Upper lobe of left lung (tissue), 6 donors: Measurements from ENCODE around the gene ASMTL. TPM values are rescaled to one million over a fixed set of nuclear protein-coding genes. Genes with fewer than 3 reads are reported as not detected.
A peak's percentile ranks its signal among the peaks of the same experiment; 100 is the strongest.
"Not testable (repeated sequence)": the region's sequence is repeated elsewhere in the genome, so short reads cannot be mapped to it uniquely, and the experiment has no call there.

ENCODE experiments used
- ATAC-seq, 2 donors: fragments of 200-7000 bp; cut with Tn5 transposase; one replicate each; pipeline ENCODE4 v1.9.1; 2022; ENCODE audit warnings: mild to moderate bottlenecking in 2 of 2, moderate library complexity in 2 of 2; ENCODE audit not compliant: low FRiP score in 2 of 2
- DNase-seq, 2 donors: peaks; one replicate each; pipeline ENCODE4 v3.0.0-alpha.2; 2019 to 2020
- H3K27ac ChIP-seq, 4 donors: fragments of 200-600 bp; sonication (generic); one replicate each; pipeline ENCODE4 v1.5.1; 2016 to 2019
- H3K27me3 ChIP-seq, 4 donors: fragments of 200-600 bp; sonication (generic); one replicate each; pipeline ENCODE4 v1.5.1; 2017 to 2019
- H3K36me3 ChIP-seq, 4 donors: fragments of 200-600 bp; sonication (generic); one replicate each; pipeline ENCODE4 v1.5.1; 2016 to 2019
- H3K4me1 ChIP-seq, 4 donors: fragments of 200-600 bp; sonication (generic); one replicate each; pipeline ENCODE4 v1.5.1; 2018 to 2019
- H3K4me3 ChIP-seq, 4 donors: fragments of 200-600 bp; sonication (generic); one replicate each; pipeline ENCODE4 v1.5.1; 2017 to 2019; ENCODE audit warnings: mild to moderate bottlenecking in 2 of 4, moderate library complexity in 1 of 4
- H3K9me3 ChIP-seq, 4 donors: fragments of 200-600 bp; sonication (generic); one replicate each; pipeline ENCODE4 v1.5.1; 2018 to 2019
- EP300 ChIP-seq, 4 donors: sonication (generic); formaldehyde crosslinking; IDR thresholded peaks; one replicate each; pipeline ENCODE4 v1.5.1; 2017; ENCODE audit warnings: antibody characterized with exemption in 4 of 4, control low read depth in 2 of 4
- POLR2A ChIP-seq, 4 donors: fragments of 450-650 bp; IDR thresholded peaks; one replicate each; pipeline ENCODE4 v1.5.1; 2016 to 2017; ENCODE audit warnings: antibody characterized with exemption in 4 of 4, mild to moderate bottlenecking in 2 of 4
- POLR2AphosphoS5 ChIP-seq, 2 donors: sonication (generic); formaldehyde crosslinking; IDR thresholded peaks; one replicate each; pipeline ENCODE4 v1.5.1; 2017; ENCODE audit warnings: antibody characterized with exemption in 2 of 2
- WGBS, 2 donors: methylation state at CpG; one replicate each; pipeline ENCODE4 v1.1.5; 2017 to 2018; 5-methylcytosine and 5-hydroxymethylcytosine counted together
- total RNA-seq, 6 donors: library from RNA; depleted of rRNA in 4 of 6; stranded (reverse); fragments of >200 nt in 4 of 6; gene quantifications; one replicate each; pipeline versions ENCODE4 v1.1.0 to v1.2.1, GENCODE V29; 2016 to 2021
- TF ChIP-seq, protein P1 (sequence below), 6 experiments: fragments of 450-650 bp in 4 of 6; fragments of 200-600 bp in 2 of 6; sonication (generic) in 2 of 6; IDR thresholded peaks; one replicate each; pipeline ENCODE4 v1.5.1; 2016 to 2019; ENCODE audit warnings: antibody characterized with exemption in 6 of 6
- donor health status: DM: no; HTN: no; CAD: no; lungs with moderate emphysema.
- donor health status: DM: no; HTN: yes; CAD: no; lungs with severe emphysema.

ASMTL gene
- total RNA-seq, 6 donors from 2014 or later, result 11.0 to 28.3 (median 23.2) TPM

- Histone ChIP-seq H3K9me3 (no peaks in the 10 kb centered on the region), H3K27me3 (no peaks in the 10 kb centered on the region), H3K4me1 (peaks cover 6 to 29% (median 17%) of the 10 kb centered on the region in 4 donors), H3K27ac (no peak overlapping the region), H3K4me3 (no peak overlapping the region), H3K36me3 (no peaks in the 10 kb centered on the region)
- peak in 1 of 2 donors; percentile 15 for DNase-seq
- ATAC-seq, result no peak
- 80 to 87% methylated on average over 5 to 9 of the region's 9 CpGs for WGBS, 2 donors
- no peak for TF ChIP-seq POLR2AphosphoS5 (IDR thresholded peaks at IDR 0.05)
- no peak for TF ChIP-seq POLR2A (IDR thresholded peaks at IDR 0.05)
- TF ChIP-seq, protein P1, sequence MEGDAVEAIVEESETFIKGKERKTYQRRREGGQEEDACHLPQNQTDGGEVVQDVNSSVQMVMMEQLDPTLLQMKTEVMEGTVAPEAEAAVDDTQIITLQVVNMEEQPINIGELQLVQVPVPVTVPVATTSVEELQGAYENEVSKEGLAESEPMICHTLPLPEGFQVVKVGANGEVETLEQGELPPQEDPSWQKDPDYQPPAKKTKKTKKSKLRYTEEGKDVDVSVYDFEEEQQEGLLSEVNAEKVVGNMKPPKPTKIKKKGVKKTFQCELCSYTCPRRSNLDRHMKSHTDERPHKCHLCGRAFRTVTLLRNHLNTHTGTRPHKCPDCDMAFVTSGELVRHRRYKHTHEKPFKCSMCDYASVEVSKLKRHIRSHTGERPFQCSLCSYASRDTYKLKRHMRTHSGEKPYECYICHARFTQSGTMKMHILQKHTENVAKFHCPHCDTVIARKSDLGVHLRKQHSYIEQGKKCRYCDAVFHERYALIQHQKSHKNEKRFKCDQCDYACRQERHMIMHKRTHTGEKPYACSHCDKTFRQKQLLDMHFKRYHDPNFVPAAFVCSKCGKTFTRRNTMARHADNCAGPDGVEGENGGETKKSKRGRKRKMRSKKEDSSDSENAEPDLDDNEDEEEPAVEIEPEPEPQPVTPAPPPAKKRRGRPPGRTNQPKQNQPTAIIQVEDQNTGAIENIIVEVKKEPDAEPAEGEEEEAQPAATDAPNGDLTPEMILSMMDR (IDR thresholded peaks at IDR 0.05), result no peak
- TF ChIP-seq EP300 (IDR thresholded peaks at IDR 0.05), result no peak
These were observed 2.1 kb downstream of the ASMTL start for GRCh38 chrX:1450361-1451161.

DNA sequence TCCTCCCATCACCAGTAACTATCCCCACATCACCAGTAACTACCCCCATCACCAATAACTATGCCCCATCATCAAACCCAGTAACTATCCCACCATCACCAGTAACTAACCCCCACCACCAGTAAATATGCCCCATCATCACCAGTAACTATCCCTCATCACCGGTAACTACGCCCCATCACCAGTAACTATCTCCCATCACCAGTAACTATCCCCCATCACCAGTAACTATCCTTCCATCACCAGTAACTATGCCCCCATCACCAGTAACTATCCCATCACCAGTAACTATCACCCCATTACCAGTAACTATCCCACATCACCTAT, 2.9 kb downstream of the ASMTL start:
- no peak for ATAC-seq
- no peaks in the 10 kb centered on the region for H3K36me3 ChIP-seq
- TF ChIP-seq EP300 (IDR thresholded peaks at IDR 0.05), result no peak
- TF ChIP-seq, protein P1 (IDR thresholded peaks at IDR 0.05), result no peak
- TF ChIP-seq POLR2A (IDR thresholded peaks at IDR 0.05), result no peak
- no peak for TF ChIP-seq POLR2AphosphoS5 (IDR thresholded peaks at IDR 0.05)
- peaks cover 6 to 29% (median 17%) of the 10 kb centered on the region in 4 donors for H3K4me1 ChIP-seq
- DNase-seq, result no peak
- 96 to 98% methylated on average over 2 of the region's 2 CpGs for WGBS, 2 donors
- no peaks in the 10 kb centered on the region for H3K27me3 ChIP-seq
- no peaks in the 10 kb centered on the region for H3K9me3 ChIP-seq
- no peak overlapping the region for H3K27ac ChIP-seq
- no peak overlapping the region for H3K4me3 ChIP-seq

DNA sequence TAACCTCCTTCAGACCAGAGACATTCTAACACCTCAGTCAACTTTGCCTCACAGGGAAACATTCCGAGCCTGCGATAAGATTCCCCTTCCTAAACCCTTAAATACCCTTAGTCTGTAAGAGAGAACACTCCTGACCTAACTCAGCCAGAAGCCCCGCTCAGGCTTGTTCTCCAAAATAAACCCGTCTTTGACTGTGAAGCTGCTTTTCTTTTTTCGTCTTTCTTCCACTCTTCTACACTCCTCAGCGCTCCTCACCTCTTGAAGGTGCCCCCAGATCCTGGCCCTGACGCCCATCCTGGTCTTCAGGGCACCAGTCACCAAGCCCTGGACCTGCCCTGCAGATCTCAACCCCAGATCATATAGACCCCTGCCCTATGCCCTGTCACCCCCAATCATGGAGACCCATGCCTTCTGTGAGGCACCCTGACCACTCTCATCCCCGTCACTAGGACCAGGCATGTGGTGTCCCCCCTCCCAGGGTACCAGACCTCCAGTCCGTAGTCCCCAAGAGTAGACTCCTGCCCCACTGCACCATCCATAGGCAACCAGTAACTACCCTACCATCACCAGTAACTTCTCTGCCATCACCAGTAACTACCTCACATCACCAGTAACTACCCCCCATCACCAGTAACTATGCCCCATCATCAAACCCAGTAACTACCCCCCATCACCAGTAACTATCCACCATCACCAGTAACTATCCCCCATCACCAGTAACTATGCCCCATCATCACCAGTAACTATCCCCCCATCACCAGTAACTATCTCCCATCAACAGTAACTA, 3.5 kb downstream of the ASMTL start:
- H3K9me3 ChIP-seq, result no peaks in the 10 kb centered on the region
- ATAC-seq, result no peak
- 86 to 96% methylated on average over 9 of the region's 9 CpGs for WGBS, 2 donors
- peak in 1 of 2 donors; percentile 14 for DNase-seq
- TF ChIP-seq EP300 (IDR thresholded peaks at IDR 0.05), result no peak
- TF ChIP-seq, protein P1 (IDR thresholded peaks at IDR 0.05), result no peak
- no peaks in the 10 kb centered on the region for H3K36me3 ChIP-seq
- H3K27me3 ChIP-seq, result no peaks in the 10 kb centered on the region
- H3K27ac ChIP-seq, result no peak overlapping the region
- no peak overlapping the region for H3K4me3 ChIP-seq
- peaks cover 6 to 27% (median 16%) of the 10 kb centered on the region in 4 donors for H3K4me1 ChIP-seq

DNA sequence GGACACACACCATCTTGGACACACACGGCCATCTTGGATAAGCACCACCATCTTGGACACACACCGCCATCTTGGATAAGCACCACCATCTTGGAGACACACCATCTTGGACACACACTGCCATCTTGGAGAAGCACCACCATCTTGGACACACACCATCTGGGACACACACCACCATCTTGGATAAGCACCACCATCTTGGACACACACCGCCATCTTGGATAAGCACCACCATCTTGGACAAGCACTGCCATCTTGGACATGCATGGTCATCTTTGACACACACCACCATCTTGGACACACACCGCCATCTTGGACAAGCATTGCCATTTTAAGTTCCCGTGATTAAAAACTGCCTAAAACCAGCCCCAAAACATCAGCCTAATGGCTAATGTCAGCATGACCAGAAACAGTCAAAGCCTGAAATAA, 4.1 kb downstream of the ASMTL start:
- not testable (repeated sequence) for H3K36me3 ChIP-seq, H3K4me3 ChIP-seq, ATAC-seq, DNase-seq, H3K27ac ChIP-seq, H3K9me3 ChIP-seq, H3K27me3 ChIP-seq
- peaks cover 6 to 22% (median 14%) of the 10 kb centered on the region in 4 donors for H3K4me1 ChIP-seq
- WGBS, 2 donors, result 91 to 98% methylated on average over 5 of the region's 5 CpGs

- not testable (repeated sequence) for ATAC-seq, H3K36me3 ChIP-seq, H3K27me3 ChIP-seq, H3K27ac ChIP-seq, H3K9me3 ChIP-seq, H3K4me3 ChIP-seq
- WGBS, 2 donors, result 86 to 91% methylated on average over 8 of the region's 8 CpGs
- H3K4me1 ChIP-seq, result peaks cover 6 to 22% (median 14%) of the 10 kb centered on the region in 4 donors
- DNase-seq, result peak in 1 of 2 donors; percentile 14
These were observed 4.6 kb downstream of the ASMTL start for GRCh38 chrX:1447969-1448572.

DNA sequence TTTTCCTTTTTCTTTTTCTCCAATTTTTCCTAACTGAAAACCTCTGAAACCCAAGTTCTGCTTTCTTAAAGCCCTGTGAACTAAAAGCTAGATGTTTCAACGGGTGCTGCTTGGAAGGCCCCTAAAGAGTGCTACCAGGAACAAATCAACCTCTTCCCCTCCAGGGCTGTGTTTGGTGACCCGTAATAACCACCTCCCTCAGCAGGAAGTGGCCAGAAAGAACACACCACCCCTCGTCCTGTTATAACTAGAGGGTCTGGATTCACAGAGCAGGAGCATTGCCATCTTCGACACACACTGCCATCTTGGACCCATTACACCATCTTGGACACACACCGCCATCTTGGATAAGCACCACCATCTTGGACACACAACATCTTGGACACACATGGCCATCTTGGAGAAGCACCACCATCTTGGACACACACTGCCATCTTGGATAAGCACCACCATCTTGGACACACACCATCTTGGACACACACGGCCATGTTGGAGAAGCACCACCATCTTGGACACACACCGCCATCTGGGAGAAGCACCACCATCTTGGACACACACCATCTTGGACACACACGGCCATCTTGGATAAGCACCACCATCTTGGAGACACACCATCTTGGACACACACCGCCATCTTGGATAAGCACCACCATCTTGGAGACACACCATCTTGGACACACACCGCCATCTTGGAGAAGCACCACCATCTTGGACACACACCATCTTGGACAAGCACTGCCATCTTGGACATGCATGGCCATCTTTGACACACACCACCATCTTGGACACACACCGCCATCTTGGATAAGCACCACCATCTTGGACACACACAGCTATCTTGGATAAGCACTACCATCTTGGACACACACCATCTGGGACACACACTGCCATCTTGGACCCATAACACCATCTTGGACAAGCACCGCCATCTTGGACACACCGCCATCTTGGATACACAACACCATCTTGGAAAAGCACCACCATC, 5.4 kb downstream of the ASMTL start:
- WGBS, 2 donors, result 89 to 92% methylated on average over 13 of the region's 13 CpGs

More for the DNA sequence above, 5.4 kb downstream of the ASMTL start:
- H3K36me3 ChIP-seq, H3K27me3 ChIP-seq, H3K9me3 ChIP-seq, H3K27ac ChIP-seq, H3K4me3 ChIP-seq, ATAC-seq: not testable (repeated sequence)
- peaks cover 6 to 20% (median 14%) of the 10 kb centered on the region in 4 donors for H3K4me1 ChIP-seq
- peak in 1 of 2 donors; percentile 18 for DNase-seq
